Activated B cell treated with CpG ODN at 0.5 μM for 24 hours (primary cell): Measurements from ENCODE around the gene ALKBH2. TPM values are rescaled to one million over a fixed set of nuclear protein-coding genes. Genes with fewer than 3 reads are reported as not detected.

ENCODE experiments used
- ATAC-seq: fragments of 200-7000 bp; cut with Tn5 transposase; one replicate; pipeline ENCODE4 v1.10.0; 2021; ENCODE audit warnings: low read depth, mild to moderate bottlenecking, moderate library complexity
- CTCF ChIA-PET: fragments of 350-600 bp; sonication (Branson Sonifier 250); formaldehyde crosslinking; loops from one replicate; lab custom pipeline; 2021; ENCODE audit warnings: antibody characterized with exemption; lab: Charles Lee
- POLR2A ChIA-PET: fragments of 350-600 bp; sonication (Branson Sonifier 250); formaldehyde crosslinking; loops from one replicate; lab custom pipeline; 2021; ENCODE audit warnings: antibody characterized with exemption; lab: Charles Lee
- DNase-seq: peaks from one replicate; pipeline ENCODE4 v3.0.0; 2022
- H3K27ac Mint-ChIP-seq: one replicate; pipeline ENCODE4 v1.8.0; 2020; ENCODE audit warnings: mixed read lengths
- H3K27me3 Mint-ChIP-seq: one replicate; pipeline ENCODE4 v1.8.0; 2021; ENCODE audit warnings: mixed read lengths
- H3K36me3 Mint-ChIP-seq: one replicate; pipeline ENCODE4 v1.8.0; 2021; ENCODE audit warnings: low read depth, mixed read lengths
- H3K4me1 Mint-ChIP-seq: one replicate; pipeline ENCODE4 v1.8.0; 2021; ENCODE audit warnings: mixed read lengths
- H3K4me3 Mint-ChIP-seq: one replicate; pipeline ENCODE4 v1.8.0; 2020; ENCODE audit warnings: mild to moderate bottlenecking, mixed read lengths
- H3K9me3 Mint-ChIP-seq: one replicate; pipeline ENCODE4 v1.8.0; 2020; ENCODE audit warnings: mixed read lengths
- CTCF ChIP-seq: fragments of 200-600 bp; IDR thresholded peaks from one replicate; pipeline ENCODE4 v1.8.0; 2022; ENCODE audit warnings: antibody characterized with exemption, mild to moderate bottlenecking
- intact Hi-C: fragments of 100-400 bp; cut with micrococcal nuclease; formaldehyde crosslinking; loops from one replicate; pipeline ENCODE4 v1.15.1; 2024
- total RNA-seq: library from RNA; stranded (reverse); gene quantifications from 2 replicates; pipeline ENCODE4 v1.2.3, GENCODE V29; 2022

ALKBH2 gene
- total RNA-seq, 1 donor from 2014 or later = 21.3 TPM

DNA sequence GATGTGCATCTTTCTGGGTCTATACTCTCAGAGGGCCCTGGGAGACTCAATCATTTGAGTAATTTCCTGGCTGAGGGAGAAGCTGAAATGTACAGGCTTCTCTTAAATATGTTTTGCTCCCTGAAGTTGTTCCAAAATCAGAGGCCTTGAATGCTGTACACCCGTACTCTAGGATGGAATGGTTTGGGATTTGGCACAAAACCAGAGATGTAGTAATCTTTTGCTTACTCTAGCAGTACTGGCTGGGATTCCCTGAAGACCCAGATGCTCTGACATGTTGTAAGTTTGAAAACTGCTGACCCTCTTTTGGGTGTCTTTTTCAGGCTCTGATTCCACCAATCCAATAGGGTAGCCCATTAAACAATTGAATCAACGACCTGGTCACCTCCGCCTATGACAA, 33.5 kb upstream of the ALKBH2 start:
- H3K27ac Mint-ChIP-seq = no peak overlapping the region
- no peak overlapping the region for H3K4me3 Mint-ChIP-seq
- H3K27me3 Mint-ChIP-seq = peaks cover under 1% of the 10 kb centered on the region
- ChIA-PET CTCF (no interaction called here), POLR2A (no interaction called here)
- no peaks in the 10 kb centered on the region for H3K4me1 Mint-ChIP-seq
- no peak for ATAC-seq
- no peak for TF ChIP-seq CTCF
- no peak for DNase-seq
- H3K9me3 Mint-ChIP-seq = no peaks in the 10 kb centered on the region
- H3K36me3 Mint-ChIP-seq = no peaks in the 10 kb centered on the region
- intact Hi-C loops = no loop called here

- Mint-ChIP-seq H3K36me3 (no peaks in the 10 kb centered on the region), H3K4me1 (no peaks in the 10 kb centered on the region), H3K27me3 (no peaks in the 10 kb centered on the region), H3K4me3 (no peak overlapping the region), H3K27ac (no peak overlapping the region), H3K9me3 (no peaks in the 10 kb centered on the region)
- ChIA-PET POLR2A (no interaction called here), CTCF (no interaction called here)
- DNase-seq = no peak
- no peak for ATAC-seq
- TF ChIP-seq CTCF = no peak
- intact Hi-C loops = no loop called here
Observed at GRCh38 chr12:109125791-109126190, 32.5 kb upstream of the ALKBH2 start.

- ChIA-PET POLR2A (no interaction called here), CTCF (no interaction called here)
- Mint-ChIP-seq H3K27ac (no peak overlapping the region), H3K4me3 (no peak overlapping the region), H3K27me3 (no peaks in the 10 kb centered on the region), H3K9me3 (no peaks in the 10 kb centered on the region), H3K4me1 (no peaks in the 10 kb centered on the region), H3K36me3 (no peaks in the 10 kb centered on the region)
- ATAC-seq (no peak), DNase-seq (no peak)
- no peak for TF ChIP-seq CTCF
- intact Hi-C loops = no loop called here
Observed at GRCh38 chr12:109124878-109125648, 31.8 kb upstream of the ALKBH2 start.

DNA sequence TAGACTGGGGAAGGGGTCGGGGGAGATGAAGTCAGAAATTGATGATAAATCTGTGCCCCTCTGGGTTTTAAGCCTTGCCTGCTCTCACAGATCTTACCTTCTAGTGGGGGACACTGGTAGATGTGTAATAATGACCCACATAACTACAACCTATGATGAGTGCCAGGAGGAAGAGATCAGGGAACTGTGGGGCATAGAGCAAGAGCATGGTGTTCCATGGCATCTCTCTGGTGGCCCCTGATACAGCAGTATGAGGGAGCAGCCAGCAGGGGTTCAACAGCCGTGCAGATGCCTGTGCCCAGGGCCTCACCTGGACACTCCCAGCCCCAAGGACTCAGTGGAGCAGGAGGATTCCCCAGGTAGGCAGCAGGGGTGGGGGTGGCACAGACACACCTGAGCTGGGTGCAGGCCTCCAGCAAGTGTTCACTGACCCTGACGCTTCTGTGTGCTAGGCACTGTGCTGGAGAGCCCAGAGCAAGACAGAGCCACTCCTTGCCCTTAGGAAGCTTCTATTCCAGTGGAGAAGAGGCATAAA, 28.1 kb upstream of the ALKBH2 start:
- H3K4me3 Mint-ChIP-seq = no peak overlapping the region
- H3K4me1 Mint-ChIP-seq = no peaks in the 10 kb centered on the region
- no peaks in the 10 kb centered on the region for H3K27me3 Mint-ChIP-seq
- no peaks in the 10 kb centered on the region for H3K9me3 Mint-ChIP-seq
- intact Hi-C loops = no loop called here
- CTCF ChIA-PET = no interaction called here
- DNase-seq (no peak), ATAC-seq (no peak)
- no peak for TF ChIP-seq CTCF
- no peak overlapping the region for H3K27ac Mint-ChIP-seq
- POLR2A ChIA-PET = no interaction called here
- H3K36me3 Mint-ChIP-seq = no peaks in the 10 kb centered on the region

- ChIA-PET POLR2A (no interaction called here), CTCF (interaction anchor here (1.1 kb wide), 1 partner anchor 8 kb away, joined by 3 read pairs; no protein-coding TSS in a partner anchor)
- intact Hi-C loops = no loop called here
- Mint-ChIP-seq H3K27me3 (no peaks in the 10 kb centered on the region), H3K27ac (no peak overlapping the region), H3K4me1 (peaks cover 1% of the 10 kb centered on the region), H3K4me3 (no peak overlapping the region), H3K9me3 (no peaks in the 10 kb centered on the region), H3K36me3 (no peaks in the 10 kb centered on the region)
- TF ChIP-seq CTCF = no peak
- ATAC-seq (no peak), DNase-seq (no peak)
Observed at GRCh38 chr12:109120557-109120956, 27.3 kb upstream of the ALKBH2 start.
